HEK293T (cell line): ENCODE results near the gene TMEM79.

Experiments used
- FOXK2 ChIP-seq: fragments of 450-650 bp; IDR thresholded peaks from 2 replicates; pipeline ENCODE4 v1.6.1; 2016; ENCODE audit warnings: mild to moderate bottlenecking
- SUZ12 ChIP-seq: fragments of 450-650 bp; IDR thresholded peaks from 2 replicates; pipeline ENCODE4 v1.6.1; 2016; ENCODE audit warnings: mild to moderate bottlenecking

GRCh38 chr1:156337888-156338179, 53.7 kb downstream of the TMEM79 start:
- TF ChIP-seq FOXK2 (no peak), SUZ12 (no peak)
